Smooth muscle cell (in vitro differentiated cells): ENCODE results near the gene MMGT1. TPM values are rescaled to one million over a fixed set of nuclear protein-coding genes. Genes with fewer than 3 reads are reported as not detected.

Source experiments
- DNase-seq: peaks from one replicate; lab custom pipeline; 2025; ENCODE audit not compliant: unreplicated experiment; lab: John Stamatoyannopoulos, UW
- H2AFZ ChIP-seq: fragments of 200-600 bp; sonication (generic); 2 replicates; pipeline ENCODE4 v1.6.0; 2016; ENCODE audit warnings: antibody characterized with exemption, low read depth, mild to moderate bottlenecking
- H3F3A ChIP-seq: fragments of 200-600 bp; sonication (generic); 2 replicates; pipeline ENCODE4 v1.6.0; 2017; ENCODE audit warnings: antibody characterized with exemption, low read depth
- H3K27ac ChIP-seq: fragments of 200-600 bp; sonication (generic); 2 replicates; pipeline ENCODE4 v1.5.1; 2016; ENCODE audit warnings: low read depth, mild to moderate bottlenecking
- H3K27me3 ChIP-seq: fragments of 200-600 bp; sonication (generic); 2 replicates; pipeline ENCODE4 v1.6.1; 2016; ENCODE audit warnings: low read depth, mild to moderate bottlenecking
- H3K36me3 ChIP-seq: fragments of 200-600 bp; sonication (generic); 2 replicates; pipeline ENCODE4 v1.5.1; 2016; ENCODE audit warnings: low read depth
- H3K4me1 ChIP-seq: fragments of 200-600 bp; sonication (generic); 2 replicates; pipeline ENCODE4 v1.5.1; 2016; ENCODE audit warnings: low read depth
- H3K4me2 ChIP-seq: fragments of 200-600 bp; sonication (generic); 2 replicates; pipeline ENCODE4 v1.6.0; 2016; ENCODE audit warnings: mild to moderate bottlenecking
- H3K4me3 ChIP-seq: fragments of 200-600 bp; sonication (generic); 2 replicates; pipeline ENCODE4 v1.5.1; 2016; ENCODE audit warnings: mild to moderate bottlenecking
- H3K79me2 ChIP-seq: fragments of 200-600 bp; sonication (generic); 2 replicates; pipeline ENCODE4 v1.6.0; 2016; ENCODE audit warnings: low read depth, mild to moderate bottlenecking
- H3K9ac ChIP-seq: fragments of 200-600 bp; sonication (generic); 2 replicates; pipeline ENCODE4 v1.6.0; 2016; ENCODE audit warnings: low read depth
- H3K9me3 ChIP-seq: fragments of 200-600 bp; sonication (generic); replicated peaks from 2 replicates; pipeline ENCODE4 v1.5.1; 2016; ENCODE audit warnings: low read depth
- H4K20me1 ChIP-seq: fragments of 200-600 bp; sonication (generic); 2 replicates; pipeline ENCODE4 v1.6.0; 2016; ENCODE audit warnings: low read depth
- CTCF ChIP-seq: fragments of 200-600 bp; sonication (generic); IDR thresholded peaks from 2 replicates; pipeline ENCODE4 v1.5.1; 2017; ENCODE audit warnings: borderline replicate concordance, mild to moderate bottlenecking, antibody characterized with exemption; ENCODE audit not compliant: insufficient read depth, poor library complexity, severe bottlenecking
- WGBS: methylation state at CpG from one replicate; pipeline ENCODE4 v1.1.7; 2016; ENCODE audit warnings: low lambda C conversion rate; 5-methylcytosine and 5-hydroxymethylcytosine counted together
- polyA plus RNA-seq: library from polyadenylated mRNA; unstranded; fragments of >200 nt; fragmentation: Nextera tagmentation; extraction: Ambion mirVana; gene quantifications from 2 replicates; pipeline ENCODE4 v1.2.1, GENCODE V29; 2016
- total RNA-seq: library from RNA; depleted of rRNA; stranded (reverse); fragments of >200 nt; gene quantifications from 2 replicates; pipeline ENCODE4 v1.2.3, GENCODE V29; 2014

Gene MMGT1
- total and polyA plus RNA-seq, 2 experiments from 2014 or later, result 13.6 to 35.8 TPM

GRCh38 chrX:135914404-135914803 is 59.4 kb downstream of the MMGT1 start:
- DNase-seq, result no peak
- no peak overlapping the region for H3K4me3 ChIP-seq
- H3K9me3 ChIP-seq, result no peaks in the 10 kb centered on the region
- H3K27me3 ChIP-seq, result no peaks in the 10 kb centered on the region
- TF ChIP-seq CTCF, result no peak
- H2AFZ ChIP-seq, result no peak overlapping the region
- no peaks in the 10 kb centered on the region for H4K20me1 ChIP-seq
- H3K79me2 ChIP-seq, result no peaks in the 10 kb centered on the region
- no peaks in the 10 kb centered on the region for H3K4me1 ChIP-seq
- H3K4me2 ChIP-seq, result no peak overlapping the region
- no peaks in the 10 kb centered on the region for H3F3A ChIP-seq
- 82% methylated on average over 5 of the region's 5 CpGs for WGBS
- no peak overlapping the region for H3K9ac ChIP-seq
- no peak overlapping the region for H3K27ac ChIP-seq
- no peaks in the 10 kb centered on the region for H3K36me3 ChIP-seq

Other genes starting within 250 kb of the MMGT1 start
- gene CT45A3, start 205.8 kb downstream of the MMGT1 start, total RNA-seq, result not detected in 2 replicates
- not detected in 2 replicates for gene CT45A3, start 205.8 kb downstream of the MMGT1 start, polyA plus RNA-seq
- gene CT45A5, start 188.5 kb downstream of the MMGT1 start, total RNA-seq, result not detected in 2 replicates
- gene CT45A5, start 188.5 kb downstream of the MMGT1 start, polyA plus RNA-seq, result not detected in 2 replicates
- not detected in 2 replicates for gene CT45A6, start 171.2 kb downstream of the MMGT1 start, total RNA-seq
- gene CT45A6, start 171.2 kb downstream of the MMGT1 start, polyA plus RNA-seq, result not detected in 2 replicates
- gene CT45A2, start 154.0 kb downstream of the MMGT1 start, total RNA-seq, result not detected in 2 replicates
- not detected in 2 replicates for gene CT45A2, start 154.0 kb downstream of the MMGT1 start, polyA plus RNA-seq
- gene CT45A7, start 136.7 kb downstream of the MMGT1 start, total RNA-seq, result not detected in 2 replicates
- not detected in 2 replicates for gene CT45A7, start 136.7 kb downstream of the MMGT1 start, polyA plus RNA-seq
- gene CT45A8, start 119.5 kb downstream of the MMGT1 start, total RNA-seq, result not detected in 2 replicates
- not detected in 2 replicates for gene CT45A8, start 119.5 kb downstream of the MMGT1 start, polyA plus RNA-seq
- gene CT45A9, start 102.2 kb downstream of the MMGT1 start, total RNA-seq, result not detected in 2 replicates
- not detected in 2 replicates for gene CT45A9, start 102.2 kb downstream of the MMGT1 start, polyA plus RNA-seq
- gene CT45A10, start 80.5 kb downstream of the MMGT1 start, total RNA-seq, result not detected in 2 replicates
- not detected in 2 replicates for gene CT45A10, start 80.5 kb downstream of the MMGT1 start, polyA plus RNA-seq
- gene SAGE1, start 80.3 kb downstream of the MMGT1 start, total RNA-seq, result not detected in 2 replicates
- not detected in 2 replicates for gene SAGE1, start 80.3 kb downstream of the MMGT1 start, polyA plus RNA-seq
- 19.8 and 24.7 TPM in 2 replicates for gene SLC9A6, start 11.4 kb upstream of the MMGT1 start, total RNA-seq
- 10.8 and 11.6 TPM in 2 replicates for gene SLC9A6, start 11.4 kb upstream of the MMGT1 start, polyA plus RNA-seq
- gene FHL1, start 173.5 kb upstream of the MMGT1 start, total RNA-seq, result 98.2 and 103 TPM in 2 replicates
- gene FHL1, start 173.5 kb upstream of the MMGT1 start, polyA plus RNA-seq, result 57.8 and 76.0 TPM in 2 replicates